IPS-20b (cell line): ENCODE data around the gene SUGCT.

Experiments used
- H3K27ac ChIP-seq: one replicate; pipeline ENCODE4 v1.5.1; 2013; ENCODE audit warnings: low read length
- H3K27me3 ChIP-seq: 2 replicates; pipeline ENCODE4 v1.6.1; 2013; ENCODE audit warnings: mild to moderate bottlenecking, low read length, inconsistent platforms; ENCODE audit not compliant: insufficient read depth
- H3K36me3 ChIP-seq: 2 replicates; pipeline ENCODE4 v1.6.1; 2013; ENCODE audit warnings: low read depth, mild to moderate bottlenecking, inconsistent platforms, low read length, moderate library complexity; ENCODE audit not compliant: insufficient read depth
- H3K4me1 ChIP-seq: 2 replicates; pipeline ENCODE4 v1.6.1; 2013; ENCODE audit warnings: mild to moderate bottlenecking, control low read depth, inconsistent platforms, low read length, moderate library complexity; ENCODE audit not compliant: insufficient read depth
- H3K4me3 ChIP-seq: 2 replicates; pipeline ENCODE4 v1.5.1; 2013; ENCODE audit warnings: mild to moderate bottlenecking, low read length, inconsistent platforms
- H3K9ac ChIP-seq: 2 replicates; pipeline ENCODE4 v1.6.1; 2013; ENCODE audit warnings: low read depth, mild to moderate bottlenecking, inconsistent platforms, low read length, moderate library complexity
- H3K9me3 ChIP-seq: 2 replicates; pipeline ENCODE4 v1.6.1; 2013; ENCODE audit warnings: mild to moderate bottlenecking, low read depth, low read length, inconsistent platforms; ENCODE audit not compliant: insufficient read depth

Gene SUGCT

GRCh38 chr7:40306596-40306995 lies 171.8 kb downstream of the SUGCT start:
- Histone ChIP-seq H3K9me3 (no peaks in the 10 kb centered on the region), H3K4me1 (peaks cover 3% of the 10 kb centered on the region; the same call in 1 of the 2 replicates), H3K27ac (no peak overlapping the region)

DNA sequence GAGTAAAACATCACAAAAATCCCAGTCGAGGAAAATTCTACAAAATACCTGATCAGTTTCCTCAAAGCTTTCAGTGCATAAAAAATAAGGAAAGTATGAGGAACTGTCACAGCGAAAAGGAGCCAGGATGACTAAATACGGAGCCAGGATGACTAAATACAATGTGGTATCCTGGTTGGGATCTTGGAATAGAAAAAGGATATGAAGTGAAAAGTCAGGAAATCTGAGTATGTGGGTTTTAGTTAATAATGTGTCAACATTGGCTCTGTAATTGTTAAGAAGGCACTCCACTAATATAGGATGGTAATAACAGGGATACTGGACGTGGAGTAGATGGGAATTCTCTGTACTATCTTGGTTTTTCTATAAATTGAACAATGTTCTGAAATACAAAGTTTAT lies 175.5 kb downstream of the SUGCT start:
- no peaks in the 10 kb centered on the region for H3K27me3 ChIP-seq
- no peak overlapping the region for H3K9ac ChIP-seq
- H3K27ac ChIP-seq = no peak overlapping the region
- H3K9me3 ChIP-seq = no peaks in the 10 kb centered on the region
- H3K36me3 ChIP-seq = no peaks in the 10 kb centered on the region
- H3K4me3 ChIP-seq = no peak overlapping the region
- peaks cover 3% of the 10 kb centered on the region; the same call in 1 of the 2 replicates for H3K4me1 ChIP-seq

More at GRCh38 chr7:40306596-40306995, 171.8 kb downstream of the SUGCT start:
- Histone ChIP-seq H3K36me3 (no peaks in the 10 kb centered on the region), H3K4me3 (no peak overlapping the region), H3K27me3 (no peaks in the 10 kb centered on the region), H3K9ac (no peak overlapping the region)

DNA sequence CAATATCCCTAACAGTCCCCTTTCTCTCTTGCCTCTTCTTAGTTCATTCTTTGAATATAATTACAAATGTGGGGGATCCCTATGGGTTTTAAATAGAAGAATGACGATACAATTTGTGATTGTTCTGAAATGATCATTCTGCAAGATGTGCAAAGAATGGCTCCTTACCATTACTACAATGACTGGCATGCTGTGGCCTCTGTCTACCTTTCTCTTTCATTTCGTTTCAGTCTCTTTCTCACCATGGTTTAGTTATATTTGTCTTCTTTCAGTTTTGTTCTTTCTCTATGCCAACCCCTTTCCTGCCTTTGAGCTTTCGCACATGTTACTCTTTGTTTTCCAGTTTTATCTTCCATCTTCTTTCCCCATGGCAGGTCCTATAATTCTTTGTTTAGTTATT lies 176.5 kb downstream of the SUGCT start:
- Histone ChIP-seq H3K27me3 (no peaks in the 10 kb centered on the region), H3K27ac (no peak overlapping the region), H3K36me3 (no peaks in the 10 kb centered on the region), H3K9me3 (no peaks in the 10 kb centered on the region), H3K9ac (no peak overlapping the region), H3K4me1 (peaks cover 3% of the 10 kb centered on the region; the same call in 1 of the 2 replicates), H3K4me3 (no peak overlapping the region)

DNA sequence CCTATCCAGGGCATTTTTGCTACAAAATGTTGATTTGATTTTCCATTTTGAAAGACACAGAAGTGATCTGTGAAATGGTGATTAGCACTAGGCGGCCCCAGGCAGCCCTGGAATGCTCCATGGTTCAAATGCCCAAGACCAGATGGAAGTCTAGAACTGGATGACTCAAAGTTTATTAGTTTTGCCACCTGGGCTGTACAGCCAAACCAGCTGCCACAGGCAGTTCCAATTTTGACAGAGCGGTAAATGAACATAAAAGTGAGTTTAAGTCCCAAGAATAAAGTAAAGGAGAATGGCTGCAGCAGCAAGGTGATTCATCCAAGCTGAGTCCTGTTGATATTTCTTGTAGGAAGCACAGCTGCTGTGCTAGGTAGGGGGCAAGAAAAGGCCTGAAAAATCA lies 180.5 kb downstream of the SUGCT start:
- H3K27me3 ChIP-seq = no peaks in the 10 kb centered on the region
- no peak overlapping the region for H3K4me3 ChIP-seq
- peaks cover 3% of the 10 kb centered on the region; the same call in 1 of the 2 replicates for H3K4me1 ChIP-seq
- no peaks in the 10 kb centered on the region for H3K9me3 ChIP-seq
- no peaks in the 10 kb centered on the region for H3K36me3 ChIP-seq
- no peak overlapping the region for H3K9ac ChIP-seq
- no peak overlapping the region for H3K27ac ChIP-seq

GRCh38 chr7:40316176-40316575 lies 181.4 kb downstream of the SUGCT start:
- H3K4me3 ChIP-seq = no peak overlapping the region
- H3K27me3 ChIP-seq = no peaks in the 10 kb centered on the region
- no peaks in the 10 kb centered on the region for H3K36me3 ChIP-seq

DNA sequence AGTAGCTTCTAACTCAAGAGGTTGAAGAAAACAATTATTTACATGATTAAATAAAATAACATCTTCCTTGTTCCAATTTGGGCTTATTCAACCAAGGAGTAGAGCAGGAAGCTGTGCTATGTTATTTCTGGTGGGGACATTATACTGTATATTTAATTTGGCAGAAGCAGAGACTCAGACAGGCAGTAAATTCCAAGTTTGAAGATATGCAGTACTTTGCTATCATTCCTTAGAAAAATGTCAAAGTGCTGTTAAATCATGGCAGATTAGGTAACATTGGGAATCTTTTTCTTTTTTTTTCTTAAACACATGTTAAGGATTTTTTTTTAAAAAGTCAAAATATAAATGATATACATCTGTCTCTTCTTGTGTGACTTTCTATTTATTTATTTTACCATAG lies 190.1 kb downstream of the SUGCT start:
- H3K27ac ChIP-seq = no peak overlapping the region
- no peaks in the 10 kb centered on the region for H3K27me3 ChIP-seq

More at GRCh38 chr7:40316176-40316575, 181.4 kb downstream of the SUGCT start:
- no peaks in the 10 kb centered on the region for H3K9me3 ChIP-seq
- peaks cover 2% of the 10 kb centered on the region; the same call in 1 of the 2 replicates for H3K4me1 ChIP-seq
- no peak overlapping the region for H3K9ac ChIP-seq
- H3K27ac ChIP-seq = no peak overlapping the region

DNA sequence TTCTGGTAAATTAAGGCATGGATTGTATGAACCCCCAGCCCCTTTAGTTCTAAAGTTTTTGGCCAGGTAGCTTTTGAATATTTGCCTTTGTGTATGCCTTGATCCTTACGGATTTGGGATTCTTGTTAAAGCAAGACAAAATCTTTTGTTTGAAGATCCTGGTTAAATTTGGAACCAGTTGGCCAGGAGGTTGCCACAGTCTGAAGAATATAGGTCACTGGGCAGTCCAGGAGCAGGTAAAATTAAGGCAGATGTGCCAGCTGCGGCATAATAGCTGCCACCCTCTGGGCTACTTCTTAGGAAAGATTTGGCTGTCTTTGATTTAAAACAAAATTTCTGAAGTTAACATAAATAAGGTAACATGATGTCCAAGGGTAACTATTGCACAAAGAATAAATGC lies 192.3 kb downstream of the SUGCT start:
- Histone ChIP-seq H3K4me3 (no peak overlapping the region), H3K4me1 (peaks cover 4% of the 10 kb centered on the region; the same call in 1 of the 2 replicates), H3K27ac (no peak overlapping the region), H3K36me3 (no peaks in the 10 kb centered on the region), H3K9ac (no peak overlapping the region), H3K27me3 (no peaks in the 10 kb centered on the region), H3K9me3 (no peaks in the 10 kb centered on the region)

More for the DNA sequence above, 190.1 kb downstream of the SUGCT start:
- Histone ChIP-seq H3K9ac (no peak overlapping the region), H3K36me3 (no peaks in the 10 kb centered on the region), H3K4me3 (no peak overlapping the region), H3K9me3 (no peaks in the 10 kb centered on the region), H3K4me1 (peaks cover 4% of the 10 kb centered on the region; the same call in 1 of the 2 replicates)

- Histone ChIP-seq H3K27me3 (no peaks in the 10 kb centered on the region), H3K4me3 (no peak overlapping the region), H3K9me3 (no peaks in the 10 kb centered on the region), H3K9ac (no peak overlapping the region), H3K4me1 (peaks cover 4% of the 10 kb centered on the region; the same call in 1 of the 2 replicates), H3K27ac (no peak overlapping the region), H3K36me3 (no peaks in the 10 kb centered on the region)
Observed at GRCh38 chr7:40327873-40328272, 193.1 kb downstream of the SUGCT start.

GRCh38 chr7:40329601-40330153 lies 194.9 kb downstream of the SUGCT start:
- no peak overlapping the region for H3K4me3 ChIP-seq
- no peak overlapping the region for H3K27ac ChIP-seq
- H3K9ac ChIP-seq = no peak overlapping the region
- no peaks in the 10 kb centered on the region for H3K9me3 ChIP-seq
- H3K27me3 ChIP-seq = no peaks in the 10 kb centered on the region
- H3K36me3 ChIP-seq = no peaks in the 10 kb centered on the region
- peaks cover 4% of the 10 kb centered on the region; the same call in 1 of the 2 replicates for H3K4me1 ChIP-seq

- H3K36me3 ChIP-seq = no peaks in the 10 kb centered on the region
- no peaks in the 10 kb centered on the region for H3K4me1 ChIP-seq
- no peak overlapping the region for H3K27ac ChIP-seq
- no peaks in the 10 kb centered on the region for H3K9me3 ChIP-seq
- H3K9ac ChIP-seq = no peak overlapping the region
- H3K27me3 ChIP-seq = no peaks in the 10 kb centered on the region
- H3K4me3 ChIP-seq = no peak overlapping the region
Observed at GRCh38 chr7:40330408-40330807, 195.6 kb downstream of the SUGCT start.

GRCh38 chr7:40331915-40332314 lies 197.1 kb downstream of the SUGCT start:
- no peaks in the 10 kb centered on the region for H3K9me3 ChIP-seq
- H3K4me1 ChIP-seq = no peaks in the 10 kb centered on the region
- H3K27me3 ChIP-seq = no peaks in the 10 kb centered on the region
- no peaks in the 10 kb centered on the region for H3K36me3 ChIP-seq
- no peak overlapping the region for H3K4me3 ChIP-seq
- H3K9ac ChIP-seq = no peak overlapping the region
- no peak overlapping the region for H3K27ac ChIP-seq

DNA sequence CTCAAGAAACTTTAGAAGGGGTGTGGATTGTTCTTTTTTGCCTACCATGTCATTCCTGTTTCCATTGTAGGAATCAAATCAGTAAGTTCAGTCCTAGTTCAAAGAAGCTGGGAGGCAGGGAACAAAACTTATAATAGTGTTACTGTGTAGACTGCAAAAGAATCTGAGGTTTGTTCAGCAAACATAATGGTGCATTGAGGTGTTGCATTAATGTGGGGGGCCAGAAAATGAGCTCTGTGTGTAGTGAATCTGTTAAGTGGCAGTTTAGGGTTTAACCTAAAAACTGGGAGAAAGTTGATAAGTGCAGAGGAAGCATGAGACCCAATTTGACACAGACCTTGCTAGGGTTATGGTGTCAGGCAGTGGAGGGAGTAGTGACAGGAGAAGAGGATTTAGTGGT lies 197.7 kb downstream of the SUGCT start:
- no peak overlapping the region for H3K9ac ChIP-seq
- no peak overlapping the region for H3K27ac ChIP-seq
- H3K36me3 ChIP-seq = no peaks in the 10 kb centered on the region
- H3K27me3 ChIP-seq = no peaks in the 10 kb centered on the region
- no peaks in the 10 kb centered on the region for H3K9me3 ChIP-seq
- H3K4me3 ChIP-seq = no peak overlapping the region
- H3K4me1 ChIP-seq = no peaks in the 10 kb centered on the region
